ENCODE measurements around the gene CLPTM1.
"Not testable (repeated sequence)": the region's sequence is repeated elsewhere in the genome, so short reads cannot be mapped to it uniquely, and the experiment has no call there.

DNA sequence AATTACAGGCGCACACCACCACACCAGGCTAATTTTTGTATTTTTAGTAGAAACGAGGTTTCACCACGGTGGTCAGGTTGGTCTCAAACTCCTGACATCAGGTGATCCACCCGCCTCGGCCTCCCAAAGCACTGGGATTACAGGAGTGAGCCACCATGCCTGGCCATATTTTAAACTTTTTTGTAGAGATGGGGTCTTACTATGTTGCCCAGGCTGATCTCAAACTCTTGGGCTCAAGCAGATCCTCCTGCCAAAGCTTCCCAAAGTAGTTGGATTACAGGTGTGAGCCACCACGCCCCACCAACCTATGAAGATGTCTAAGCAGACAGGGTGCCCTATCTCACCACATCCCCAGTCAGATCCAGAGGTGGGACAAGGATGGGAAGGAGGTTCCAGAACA is 43.3 kb upstream of the CLPTM1 start:
- TF ChIP-seq ARNTL (CRISPR knock-in tag; IDR thresholded peaks at IDR 0.05; ENCODE audit: borderline replicate concordance, low read depth); ESRRG (CRISPR knock-in tag; IDR thresholded peaks at IDR 0.05); GLIS3 (CRISPR knock-in tag; IDR thresholded peaks at IDR 0.05); CSDC2 (CRISPR knock-in tag; IDR thresholded peaks at IDR 0.05); ZNF565 (CRISPR knock-in tag; conservative IDR thresholded peaks at IDR 0.05; ENCODE audit: low read depth); ZNF70 (CRISPR knock-in tag; IDR thresholded peaks at IDR 0.05); OSR1 (CRISPR knock-in tag; IDR thresholded peaks at IDR 0.05); BACH2 (CRISPR knock-in tag; IDR thresholded peaks at IDR 0.05; ENCODE audit: borderline replicate concordance); ISL1 (CRISPR knock-in tag; IDR thresholded peaks at IDR 0.05); SNAI2 (CRISPR knock-in tag; IDR thresholded peaks at IDR 0.05); ZFP30 (CRISPR knock-in tag; IDR thresholded peaks at IDR 0.05): not testable (repeated sequence)
